ENCODE data around the gene CDHR1. TPM values are rescaled to one million over a fixed set of nuclear protein-coding genes. Genes with fewer than 3 reads are reported as not detected.

CDHR1 gene
- total RNA-seq, 1 donor from 2014 or later: 6.1 TPM

DNA sequence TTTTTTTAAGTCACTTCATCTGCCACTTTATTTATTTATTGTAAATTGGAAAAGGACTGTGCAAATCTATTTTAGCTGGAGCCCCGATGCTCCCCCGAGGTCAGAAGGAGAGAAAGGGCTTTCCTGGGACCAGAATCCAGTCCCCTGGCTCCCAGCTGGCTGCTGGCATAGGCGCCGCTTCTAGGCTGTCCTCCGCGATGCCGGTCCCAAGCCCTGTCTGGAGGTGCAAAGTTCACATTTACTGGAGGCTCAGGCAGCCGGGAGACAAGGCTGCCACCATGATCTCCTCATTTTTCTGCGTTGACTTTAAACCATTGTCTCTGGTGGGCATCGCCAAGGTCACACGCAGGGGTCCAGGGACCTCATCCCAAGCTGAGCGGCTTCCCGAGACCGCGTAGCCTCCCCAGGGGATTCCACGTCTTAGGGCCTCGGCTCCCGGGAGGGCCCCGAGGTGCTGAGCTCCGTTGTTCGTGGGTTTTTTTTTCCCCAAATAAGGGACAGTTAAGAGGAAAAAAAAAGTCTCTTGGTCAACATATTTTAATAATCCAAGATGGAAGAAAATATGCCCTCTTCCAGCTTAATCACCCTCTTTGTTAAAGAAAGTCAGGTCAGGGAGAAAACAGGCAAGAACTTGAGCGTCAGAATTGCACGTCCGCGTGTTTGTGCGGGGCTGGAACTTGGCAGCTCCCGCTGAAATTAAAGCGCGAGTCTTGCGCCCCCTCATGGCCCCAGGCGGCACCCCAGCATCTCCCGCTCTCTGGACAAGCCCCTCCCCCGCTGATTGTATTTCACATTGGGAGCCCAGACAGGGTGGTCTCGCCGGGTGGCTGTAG lies 62.4 kb downstream of the CDHR1 start:
- peak; percentile 76 for DNase-seq
- TF ChIP-seq CTCF (IDR thresholded peaks at IDR 0.05; ENCODE audit: partially characterized antibody, unreplicated experiment): peak; percentile 73
- Mint-ChIP-seq H3K27ac (ENCODE audit: unreplicated experiment) (no peak overlapping the region), H3K4me3 (ENCODE audit: unreplicated experiment) (no peak overlapping the region), H3K4me1 (ENCODE audit: low read depth, unreplicated experiment) (peaks cover 4% of the 10 kb centered on the region), H3K9me3 (ENCODE audit: unreplicated experiment) (peaks cover 3% of the 10 kb centered on the region), H3K27me3 (ENCODE audit: unreplicated experiment) (peaks cover 6% of the 10 kb centered on the region), H3K36me3 (ENCODE audit: unreplicated experiment) (no peaks in the 10 kb centered on the region)

- Mint-ChIP-seq H3K4me3 (ENCODE audit: unreplicated experiment) (no peak overlapping the region), H3K9me3 (ENCODE audit: unreplicated experiment) (peaks cover 3% of the 10 kb centered on the region), H3K36me3 (ENCODE audit: unreplicated experiment) (no peaks in the 10 kb centered on the region), H3K27ac (ENCODE audit: unreplicated experiment) (no peak overlapping the region), H3K27me3 (ENCODE audit: unreplicated experiment) (peaks cover 9% of the 10 kb centered on the region), H3K4me1 (ENCODE audit: low read depth, unreplicated experiment) (peaks cover 4% of the 10 kb centered on the region)
- no peak for DNase-seq
- TF ChIP-seq CTCF (IDR thresholded peaks at IDR 0.05; ENCODE audit: partially characterized antibody, unreplicated experiment): peak; percentile 22
These were observed 63.1 kb downstream of the CDHR1 start for GRCh38 chr10:84257343-84258020.

DNA sequence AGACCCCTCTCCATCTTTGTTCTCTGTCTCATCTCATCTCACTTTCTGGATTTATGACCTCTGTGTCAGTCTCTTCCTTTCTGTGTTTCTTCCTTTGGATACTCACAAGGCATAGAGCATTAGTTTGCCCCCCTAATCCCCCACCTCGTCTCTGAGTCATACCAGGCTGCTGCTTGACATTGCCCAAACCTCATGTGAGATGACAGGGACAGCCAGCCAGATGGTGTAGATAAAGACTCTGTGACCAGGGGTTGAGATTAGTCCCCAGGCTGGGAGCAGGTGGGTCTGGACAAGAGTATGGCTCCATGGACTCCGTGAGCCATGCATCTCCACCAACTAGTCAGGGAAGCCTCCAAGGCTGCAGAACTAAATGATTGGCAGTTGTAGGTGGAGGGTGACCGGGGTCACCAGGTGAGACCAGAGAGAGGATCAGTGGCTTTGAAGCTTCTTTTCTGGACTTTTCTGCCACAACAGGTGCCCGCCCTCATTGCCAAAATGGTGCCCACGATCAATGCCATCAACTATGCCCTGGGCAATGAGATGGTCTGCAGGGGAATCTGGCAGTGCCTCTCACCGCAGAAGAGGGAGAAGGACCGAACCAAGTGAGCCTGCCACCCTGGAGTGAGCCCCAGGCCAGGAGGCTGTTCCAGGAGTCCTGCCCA lies 63.8 kb downstream of the CDHR1 start:
- Mint-ChIP-seq H3K27ac (ENCODE audit: unreplicated experiment) (no peak overlapping the region), H3K27me3 (ENCODE audit: unreplicated experiment) (peaks cover 7% of the 10 kb centered on the region)
- no peak for TF ChIP-seq CTCF (IDR thresholded peaks at IDR 0.05; ENCODE audit: partially characterized antibody, unreplicated experiment)

GRCh38 chr10:84261236-84261915 lies 67.0 kb downstream of the CDHR1 start:
- no peaks in the 10 kb centered on the region for H3K36me3 Mint-ChIP-seq (ENCODE audit: unreplicated experiment)
- no peak overlapping the region for H3K4me3 Mint-ChIP-seq (ENCODE audit: unreplicated experiment)
- TF ChIP-seq CTCF (IDR thresholded peaks at IDR 0.05; ENCODE audit: partially characterized antibody, unreplicated experiment): no peak
- no peak overlapping the region for H3K27ac Mint-ChIP-seq (ENCODE audit: unreplicated experiment)
- DNase-seq: no peak
- peaks cover 5% of the 10 kb centered on the region for H3K4me1 Mint-ChIP-seq (ENCODE audit: low read depth, unreplicated experiment)
- H3K27me3 Mint-ChIP-seq (ENCODE audit: unreplicated experiment): peaks cover 3% of the 10 kb centered on the region
- H3K9me3 Mint-ChIP-seq (ENCODE audit: unreplicated experiment): no peaks in the 10 kb centered on the region

More for the DNA sequence above, 63.8 kb downstream of the CDHR1 start:
- DNase-seq: no peak
- Mint-ChIP-seq H3K4me1 (ENCODE audit: low read depth, unreplicated experiment) (peaks cover 4% of the 10 kb centered on the region), H3K4me3 (ENCODE audit: unreplicated experiment) (no peak overlapping the region), H3K36me3 (ENCODE audit: unreplicated experiment) (no peaks in the 10 kb centered on the region), H3K9me3 (ENCODE audit: unreplicated experiment) (no peaks in the 10 kb centered on the region)
